A673 (cell line): Measurements from ENCODE around the gene DRD1.

Experiments
- CTCF ChIP-seq: fragments of 300-800, 200-600 bp; sonication (generic); conservative IDR thresholded peaks from 2 replicates; pipeline ENCODE4 v1.5.1; 2017; ENCODE audit warnings: low read depth, mild to moderate bottlenecking, antibody characterized with exemption, low read length, moderate library complexity, mixed read lengths
- EZH2 ChIP-seq: fragments of 200-600 bp; sonication (generic); IDR thresholded peaks from 2 replicates; pipeline ENCODE4 v1.6.1; 2017; ENCODE audit warnings: borderline replicate concordance, low read depth, mild to moderate bottlenecking, mixed read lengths, antibody characterized with exemption, low read length; ENCODE audit not compliant: poor library complexity, severe bottlenecking

GRCh38 chr5:175493726-175494125, 49.7 kb upstream of the DRD1 start:
- TF ChIP-seq EZH2: no peak
- no peak for TF ChIP-seq CTCF
